Esophagus muscularis mucosa (tissue), 4 donors: ENCODE measurements around the gene ZFHX3.

ENCODE experiments used
- CTCF ChIP-seq, 3 experiments: fragments of 200-600 bp in 2 of 3; fragments of 450-650 bp in 1 of 3; sonication (generic) in 2 of 3; IDR thresholded peaks; one replicate each; pipeline ENCODE4 v1.5.1; 2017 to 2019; ENCODE audit warnings: antibody characterized with exemption in 3 of 3, mild to moderate bottlenecking in 2 of 3, moderate library complexity in 1 of 3
- EP300 ChIP-seq: sonication (generic); formaldehyde crosslinking; IDR thresholded peaks from one replicate; pipeline ENCODE4 v1.6.1; 2017; ENCODE audit warnings: antibody characterized with exemption
- POLR2A ChIP-seq: fragments of 450-650 bp; IDR thresholded peaks from one replicate; pipeline ENCODE4 v1.6.1; 2017; ENCODE audit warnings: antibody characterized with exemption, moderate library complexity, mild to moderate bottlenecking, low read depth
- POLR2AphosphoS5 ChIP-seq, 2 donors: sonication (generic); formaldehyde crosslinking; IDR thresholded peaks; one replicate each; pipeline ENCODE4 v1.6.1; 2017; ENCODE audit warnings: antibody characterized with exemption in 2 of 2

DNA sequence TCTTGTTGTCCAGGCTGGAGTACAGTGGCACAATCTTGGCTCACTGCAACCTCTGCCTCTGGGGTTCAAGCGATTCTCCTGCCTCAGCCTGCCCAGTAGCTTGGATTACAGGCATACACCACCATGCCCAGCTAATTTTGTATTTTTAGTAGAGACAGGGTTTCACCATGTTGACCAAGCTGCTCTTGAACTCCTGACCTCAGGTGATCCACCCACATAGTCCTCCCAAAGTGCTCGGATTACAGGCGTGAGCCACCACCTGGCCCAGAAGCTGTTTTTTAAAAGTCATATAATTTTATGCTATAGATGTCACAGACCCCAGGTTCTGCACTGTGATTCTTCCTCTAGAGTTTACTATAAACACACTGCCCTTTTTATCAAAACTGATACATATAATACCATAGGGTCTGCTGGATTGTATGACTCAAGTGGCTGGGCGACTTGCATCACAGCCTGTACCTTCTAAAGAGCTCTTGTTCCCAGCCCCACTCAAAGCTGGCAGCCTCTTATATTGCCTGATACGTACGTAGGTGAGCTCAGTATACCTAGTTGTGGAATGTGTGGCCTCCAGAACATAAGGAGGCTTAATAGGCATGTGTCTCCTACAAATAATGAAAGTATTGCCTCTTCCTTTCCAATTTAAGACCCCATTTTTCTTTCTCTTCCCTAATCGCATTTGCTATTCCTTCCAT is 295.8 kb downstream of the ZFHX3 start:
- TF ChIP-seq CTCF (IDR thresholded peaks at IDR 0.05): no peak
- no peak for TF ChIP-seq POLR2A
- TF ChIP-seq POLR2AphosphoS5 (IDR thresholded peaks at IDR 0.05): no peak
- TF ChIP-seq EP300: no peak
